ENCODE results near the gene ZNF331. TPM values are rescaled to one million over a fixed set of nuclear protein-coding genes. Genes with fewer than 3 reads are reported as not detected.
"Not testable (repeated sequence)": the region's sequence is repeated elsewhere in the genome, so short reads cannot be mapped to it uniquely, and the experiment has no call there.

ZNF331 gene
- total RNA-seq (2014; rRNA removed; shearing (Covaris generic)), result 12.3 and 16.2 TPM in 2 replicates
- total RNA-seq (2022), result 23.7 and 26.3 TPM in 2 replicates
- percentile 55 among the genes with signal in this experiment for Bru-seq, nascent RNA
- BruChase-seq, experiment 1, labeled RNA remaining after a 6-hour chase, result percentile 64 among the genes with signal in this experiment
- percentile 64 among the genes with signal in this experiment for BruChase-seq, experiment 2, labeled RNA remaining after a 2-hour chase
- long read RNA-seq, full-length matches to known transcripts, result 30 of 36 reads
- long read RNA-seq, partial matches to known transcripts, result 0 of 36 reads
- long read RNA-seq, other reads (novel, unspliced or antisense), result 6 of 36 reads

DNA sequence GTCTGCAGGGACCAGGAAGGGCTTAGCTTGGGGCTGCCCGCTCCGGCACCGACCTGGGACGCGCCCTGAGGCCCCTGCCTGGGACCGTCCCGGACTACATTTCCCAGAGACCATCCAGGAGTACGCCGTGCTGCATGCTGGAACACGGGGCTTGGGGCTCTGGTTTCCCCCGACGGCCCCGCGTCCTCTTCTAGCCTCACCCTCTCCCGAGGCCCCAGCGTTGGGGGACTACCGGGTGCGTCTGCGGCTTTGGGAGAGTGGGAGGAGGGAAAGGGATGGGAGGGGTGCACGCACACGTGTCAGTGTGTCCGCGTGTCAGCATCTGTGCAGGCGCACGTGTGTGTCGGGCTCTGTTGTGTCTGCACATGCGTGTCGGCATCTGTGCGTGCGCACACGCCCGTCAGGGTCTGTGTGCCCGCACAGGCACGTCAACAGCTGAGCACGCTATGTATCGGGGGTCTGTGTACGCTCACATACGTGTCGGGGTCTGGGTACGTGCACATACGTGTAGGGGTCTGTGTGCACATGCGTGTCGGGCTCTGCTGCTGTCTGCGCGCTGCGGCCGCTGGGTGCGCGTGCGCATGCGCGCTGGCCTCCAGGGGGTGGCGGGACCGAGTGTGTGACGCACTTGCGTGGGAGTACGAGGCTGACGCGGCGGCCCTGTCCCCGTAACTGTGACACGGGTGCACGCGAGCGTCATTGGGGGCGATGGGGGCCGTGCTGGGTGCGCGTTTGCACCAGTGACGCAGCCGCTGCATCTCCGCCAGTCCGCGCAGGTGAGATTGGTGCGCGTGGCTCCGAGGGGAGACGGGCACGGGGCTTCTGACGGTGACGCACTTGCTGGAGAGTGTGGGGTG is at the start of gene ZNF331:
Gene ZNF331 (plus strand): TSS at position 625 of the 857 bp plus-strand sequence. CDS start 31,232 bp downstream, outside the sequence.
- Histone ChIP-seq H3K36me3 (ENCODE audit: insufficient read depth, low read length) (peaks cover 3% of the 10 kb centered on the region), H3K4me2 (ENCODE audit: low read length) (peak within 1 kb of the TSS; percentile 86), H3K9me2 (ENCODE audit: insufficient read depth, low read length) (no peaks in the 10 kb centered on the region), H3K4me1 (ENCODE audit: insufficient read depth, low read length, poor library complexity, severe bottlenecking) (peaks cover 7% of the 10 kb centered on the region), H3K27ac (ENCODE audit: low read depth, low read length, poor library complexity, severe bottlenecking) (no peak within 1 kb of the TSS), H3K9me3 (ENCODE audit: low read length) (no peaks in the 10 kb centered on the region), H2AFZ (ENCODE audit: low read length) (peak within 1 kb of the TSS; percentile 78; the same call in 1 of the 2 replicates), H3K4me3 (ENCODE audit: low read depth, low read length, poor library complexity, severe bottlenecking) (peak within 1 kb of the TSS; percentile 87), H4K20me1 (ENCODE audit: insufficient read depth, low read length) (no peaks in the 10 kb centered on the region), H3K79me2 (ENCODE audit: insufficient read depth, low read depth, low read length) (no peaks in the 10 kb centered on the region)
- BruUV-seq (replicated peaks), result no TSS peak
- DNase-seq (ENCODE audit: low spot score), result peak; percentile 78
- 0 out of 2 replicates have a peak, but pooled peaks have one; percentile 20 for TF ChIP-seq CTCF (conservative IDR thresholded peaks at IDR 0.05; ENCODE audit: low read length)
- no peak for TF ChIP-seq EZH2phosphoT487 (IDR thresholded peaks at IDR 0.05; ENCODE audit: borderline replicate concordance, low read depth, low read length)
- CTCF ChIA-PET (ENCODE audit: unreplicated experiment), result no interaction called here
- intact Hi-C loops (cut with micrococcal nuclease; ENCODE audit: unreplicated experiment), result no loop called here
- POLR2A ChIA-PET, result no interaction called here

DNA sequence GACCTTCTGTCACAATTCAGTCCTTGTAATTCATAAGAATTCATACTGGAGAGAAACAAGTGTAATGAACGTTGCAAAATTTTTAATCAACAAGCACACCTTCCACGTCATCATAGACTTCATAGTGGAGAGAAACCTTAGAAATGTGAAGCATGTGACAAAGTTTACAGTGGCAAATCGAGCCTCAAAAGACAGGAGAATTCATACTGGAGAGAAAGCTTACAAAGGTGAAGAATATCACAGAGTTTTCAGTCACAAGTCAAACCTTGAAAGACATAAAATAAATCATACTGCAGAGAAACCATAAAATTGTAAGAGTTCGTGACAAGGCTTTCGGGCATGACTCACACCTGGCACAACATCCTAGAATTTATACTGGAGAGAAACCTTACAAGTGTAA is 45.8 kb upstream of the ZNF331 start:
- CTCF ChIA-PET (ENCODE audit: unreplicated experiment), result no interaction called here
- Histone ChIP-seq H4K20me1 (ENCODE audit: insufficient read depth, low read length) (no peaks in the 10 kb centered on the region), H3K36me3 (ENCODE audit: insufficient read depth, low read length) (peaks cover 75% of the 10 kb centered on the region), H3K79me2 (ENCODE audit: insufficient read depth, low read depth, low read length) (no peaks in the 10 kb centered on the region), H2AFZ (ENCODE audit: low read length) (no peak overlapping the region), H3K9me3 (ENCODE audit: low read length) (peaks cover 8% of the 10 kb centered on the region; the same call in 1 of the 2 replicates), H3K4me1 (ENCODE audit: insufficient read depth, low read length, poor library complexity, severe bottlenecking) (no peaks in the 10 kb centered on the region), H3K4me3 (ENCODE audit: low read depth, low read length, poor library complexity, severe bottlenecking) (no peak overlapping the region), H3K4me2 (ENCODE audit: low read length) (no peak overlapping the region), H3K27ac (ENCODE audit: low read depth, low read length, poor library complexity, severe bottlenecking) (no peak overlapping the region), H3K9me2 (ENCODE audit: insufficient read depth, low read length) (no peaks in the 10 kb centered on the region)
- TF ChIP-seq CTCF (conservative IDR thresholded peaks at IDR 0.05; ENCODE audit: low read length) (no peak), EZH2phosphoT487 (IDR thresholded peaks at IDR 0.05; ENCODE audit: borderline replicate concordance, low read depth, low read length) (no peak)
- intact Hi-C loops (cut with micrococcal nuclease; ENCODE audit: unreplicated experiment), result no loop called here
- BruUV-seq (replicated peaks), result no TSS peak
- no peak for DNase-seq (ENCODE audit: low spot score)
- POLR2A ChIA-PET, result no interaction called here

GRCh38 chr19:53497311-53498023 is 40.5 kb upstream of the ZNF331 start:
- CTCF ChIA-PET (ENCODE audit: unreplicated experiment); H3K9me2 ChIP-seq (ENCODE audit: insufficient read depth, low read length); DNase-seq (ENCODE audit: low spot score); H3K79me2 ChIP-seq (ENCODE audit: insufficient read depth, low read depth, low read length); H3K9me3 ChIP-seq (ENCODE audit: low read length); BruUV-seq (replicated peaks); H3K4me1 ChIP-seq (ENCODE audit: insufficient read depth, low read length, poor library complexity, severe bottlenecking); H4K20me1 ChIP-seq (ENCODE audit: insufficient read depth, low read length); H3K4me3 ChIP-seq (ENCODE audit: low read depth, low read length, poor library complexity, severe bottlenecking); H2AFZ ChIP-seq (ENCODE audit: low read length); H3K4me2 ChIP-seq (ENCODE audit: low read length); POLR2A ChIA-PET; intact Hi-C loops (cut with micrococcal nuclease; ENCODE audit: unreplicated experiment); H3K27ac ChIP-seq (ENCODE audit: low read depth, low read length, poor library complexity, severe bottlenecking): not testable (repeated sequence)
- peaks cover 23% of the 10 kb centered on the region for H3K36me3 ChIP-seq (ENCODE audit: insufficient read depth, low read length)

- not testable (repeated sequence) for H3K9me2 ChIP-seq (ENCODE audit: insufficient read depth, low read length)
These were observed 39.9 kb upstream of the ZNF331 start for GRCh38 chr19:53498024-53498395.

More at GRCh38 chr19:53498024-53498395, 39.9 kb upstream of the ZNF331 start:
- H3K36me3 ChIP-seq (ENCODE audit: insufficient read depth, low read length), result peaks cover 18% of the 10 kb centered on the region; the same call in 1 of the 2 replicates
- H3K9me3 ChIP-seq (ENCODE audit: low read length); H2AFZ ChIP-seq (ENCODE audit: low read length); H4K20me1 ChIP-seq (ENCODE audit: insufficient read depth, low read length); BruUV-seq (replicated peaks); H3K4me3 ChIP-seq (ENCODE audit: low read depth, low read length, poor library complexity, severe bottlenecking); CTCF ChIA-PET (ENCODE audit: unreplicated experiment); H3K4me1 ChIP-seq (ENCODE audit: insufficient read depth, low read length, poor library complexity, severe bottlenecking); H3K27ac ChIP-seq (ENCODE audit: low read depth, low read length, poor library complexity, severe bottlenecking); H3K79me2 ChIP-seq (ENCODE audit: insufficient read depth, low read depth, low read length); POLR2A ChIA-PET; H3K4me2 ChIP-seq (ENCODE audit: low read length); DNase-seq (ENCODE audit: low spot score); intact Hi-C loops (cut with micrococcal nuclease; ENCODE audit: unreplicated experiment): not testable (repeated sequence)

Data from OCI-LY7 (cell line).